ENCODE results near the gene CACNG5.

DNA sequence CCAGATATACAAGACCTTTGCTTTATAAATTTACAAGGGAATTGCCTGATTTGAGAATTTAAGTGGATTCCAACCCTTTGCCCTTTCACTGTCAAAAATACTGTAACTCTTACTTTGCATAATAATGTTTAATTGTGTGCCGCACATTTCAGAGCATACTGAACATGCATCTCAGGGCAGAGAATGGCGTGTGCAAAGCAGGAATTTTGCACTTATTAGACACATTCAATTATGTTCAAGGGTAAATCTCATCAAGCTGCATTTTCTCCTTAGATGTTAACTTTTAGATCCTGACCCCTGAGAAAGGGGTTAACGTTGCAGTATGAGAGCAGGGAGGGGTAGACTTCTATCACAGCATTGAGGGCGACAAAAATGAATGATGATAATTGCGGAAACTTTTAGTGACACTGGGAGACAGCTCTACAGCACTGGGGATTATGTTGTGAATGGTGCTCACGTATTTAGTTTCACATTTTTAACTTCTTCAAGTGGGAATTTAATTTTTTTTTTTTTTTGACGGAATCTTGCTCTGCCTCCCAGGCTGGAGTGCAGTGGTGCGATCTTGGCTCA, 75.0 kb downstream of the CACNG5 start:
- TF ChIP-seq POLR2AphosphoS5 (IDR thresholded peaks at IDR 0.05; ENCODE audit: low read depth, low read length) (no peak), SIN3A (IDR thresholded peaks at IDR 0.05; ENCODE audit: borderline replicate concordance, insufficient read depth, low read depth, low read length) (no peak)
- TF ChIP-seq, protein P1, sequence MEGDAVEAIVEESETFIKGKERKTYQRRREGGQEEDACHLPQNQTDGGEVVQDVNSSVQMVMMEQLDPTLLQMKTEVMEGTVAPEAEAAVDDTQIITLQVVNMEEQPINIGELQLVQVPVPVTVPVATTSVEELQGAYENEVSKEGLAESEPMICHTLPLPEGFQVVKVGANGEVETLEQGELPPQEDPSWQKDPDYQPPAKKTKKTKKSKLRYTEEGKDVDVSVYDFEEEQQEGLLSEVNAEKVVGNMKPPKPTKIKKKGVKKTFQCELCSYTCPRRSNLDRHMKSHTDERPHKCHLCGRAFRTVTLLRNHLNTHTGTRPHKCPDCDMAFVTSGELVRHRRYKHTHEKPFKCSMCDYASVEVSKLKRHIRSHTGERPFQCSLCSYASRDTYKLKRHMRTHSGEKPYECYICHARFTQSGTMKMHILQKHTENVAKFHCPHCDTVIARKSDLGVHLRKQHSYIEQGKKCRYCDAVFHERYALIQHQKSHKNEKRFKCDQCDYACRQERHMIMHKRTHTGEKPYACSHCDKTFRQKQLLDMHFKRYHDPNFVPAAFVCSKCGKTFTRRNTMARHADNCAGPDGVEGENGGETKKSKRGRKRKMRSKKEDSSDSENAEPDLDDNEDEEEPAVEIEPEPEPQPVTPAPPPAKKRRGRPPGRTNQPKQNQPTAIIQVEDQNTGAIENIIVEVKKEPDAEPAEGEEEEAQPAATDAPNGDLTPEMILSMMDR (IDR thresholded peaks at IDR 0.05): no peak

All from Panc1 (cell line).